NCI-H2081 treated with DMSO at 0.1 percent for 48 hours (cell line): ENCODE results near the gene GFAP.
"Not testable (repeated sequence)": the region's sequence is repeated elsewhere in the genome, so short reads cannot be mapped to it uniquely, and the experiment has no call there.

ENCODE experiments used
- DNase-seq: peaks from one replicate; lab custom pipeline; 2025; lab: John Stamatoyannopoulos, UW

Gene GFAP

DNA sequence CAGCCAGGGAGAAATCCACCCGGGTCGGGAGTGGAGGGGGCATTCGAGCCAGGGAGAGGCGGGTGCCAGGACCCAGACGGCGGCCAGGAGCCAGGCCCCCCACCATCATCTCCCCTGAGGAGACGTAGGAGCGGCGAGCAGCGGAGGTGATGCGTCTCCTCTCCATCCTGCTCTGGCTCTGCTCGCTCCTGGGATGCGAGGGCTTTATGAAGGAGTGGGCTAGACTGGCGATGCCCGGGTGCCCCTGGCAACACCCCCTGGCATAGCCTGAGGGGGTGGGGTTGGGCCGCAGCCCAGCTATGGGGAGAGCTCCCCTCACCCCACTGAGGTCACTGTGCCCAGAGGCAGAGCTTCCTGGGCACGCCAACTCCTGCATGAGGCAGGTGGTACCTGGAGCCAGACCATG is at the start of gene GFAP:
GFAP (minus strand) TSS at position 180 of the 406 bp plus-strand sequence; CDS start at position 166, 14 bp downstream.
- DNase-seq: no peak

- DNase-seq: no peak
Measured at GRCh38 chr17:44961921-44962350, 46.6 kb upstream of the GFAP start.

- no peak for DNase-seq
Measured at GRCh38 chr17:44960691-44961090, 45.4 kb upstream of the GFAP start.

DNA sequence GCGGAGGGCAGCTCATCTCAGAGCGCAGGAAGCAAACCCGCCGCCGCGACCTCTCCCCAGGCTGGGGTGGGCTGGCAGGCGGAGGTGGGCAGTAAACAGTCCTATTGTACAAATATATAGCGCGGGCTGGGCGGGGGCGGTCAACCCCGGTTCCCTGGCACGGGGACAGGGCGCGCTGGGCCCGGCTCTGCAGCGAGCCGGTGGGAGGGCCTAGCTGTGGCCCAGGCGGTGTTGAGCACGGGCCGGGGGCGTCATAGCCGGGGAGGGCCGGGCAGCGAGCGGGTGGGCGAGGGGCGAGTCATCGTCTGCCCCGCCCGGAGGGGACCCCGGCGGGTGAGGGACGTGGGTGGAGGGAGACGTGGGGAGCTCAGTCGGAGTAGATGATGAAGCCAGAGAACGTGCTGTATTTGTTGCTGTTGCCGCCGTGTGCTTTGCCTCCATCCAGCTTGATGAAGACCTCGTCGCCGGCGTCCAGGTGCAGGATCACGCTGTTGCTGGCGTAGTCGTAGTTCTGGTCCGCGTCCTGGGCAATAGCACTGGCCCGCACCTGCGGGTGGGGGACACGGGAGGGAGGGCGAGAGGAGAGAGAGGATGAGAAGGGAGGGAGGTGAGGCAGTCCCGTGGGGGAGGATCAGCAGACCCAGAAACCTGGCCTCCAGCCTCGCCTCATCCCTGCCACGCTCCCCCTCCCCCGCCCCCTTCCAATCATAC is 44.7 kb upstream of the GFAP start:
- DNase-seq: no peak

- no peak for DNase-seq
Measured at GRCh38 chr17:44956998-44957981, 42.0 kb upstream of the GFAP start.

DNA sequence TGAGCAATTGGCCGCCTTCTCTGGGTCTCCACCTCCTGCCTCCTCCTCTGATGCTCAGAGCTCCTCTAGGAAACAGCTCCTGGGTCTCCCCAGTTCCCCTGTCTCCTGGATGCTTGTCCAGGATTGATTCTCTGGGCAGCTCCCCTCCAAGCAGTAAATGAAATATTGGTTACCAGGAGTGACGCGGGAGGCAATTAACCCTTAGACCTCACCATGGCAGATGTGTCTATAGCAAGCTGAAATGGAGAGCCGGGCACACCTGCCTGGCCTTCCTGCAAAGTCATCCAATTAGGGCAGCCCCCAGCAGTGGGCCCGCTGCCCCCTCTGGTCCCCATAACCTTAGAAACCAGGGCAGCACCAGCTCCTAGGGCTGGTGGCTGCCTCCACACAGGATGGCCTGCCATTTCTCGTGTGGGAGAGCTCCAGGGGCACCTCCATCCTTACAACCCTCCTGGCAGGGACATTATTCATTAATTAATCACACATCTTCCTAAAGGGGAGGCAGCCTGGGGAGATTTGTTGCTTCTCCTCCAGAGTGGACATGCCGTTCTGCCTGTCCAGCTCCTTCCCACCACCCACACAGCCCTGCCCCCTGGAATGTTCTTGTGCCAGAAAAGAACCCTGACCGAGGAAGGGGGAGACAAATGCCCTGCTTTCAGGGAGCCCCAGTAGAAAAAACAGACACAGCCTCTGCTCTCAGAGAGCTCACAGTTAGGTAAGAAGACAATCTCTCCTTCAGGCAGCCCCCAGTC is 40.5 kb upstream of the GFAP start:
- DNase-seq: no peak

GRCh38 chr17:44952946-44953475 is 37.7 kb upstream of the GFAP start:
- DNase-seq: no peak

- DNase-seq: no peak
Measured at GRCh38 chr17:44948315-44948795, 33.1 kb upstream of the GFAP start.

DNA sequence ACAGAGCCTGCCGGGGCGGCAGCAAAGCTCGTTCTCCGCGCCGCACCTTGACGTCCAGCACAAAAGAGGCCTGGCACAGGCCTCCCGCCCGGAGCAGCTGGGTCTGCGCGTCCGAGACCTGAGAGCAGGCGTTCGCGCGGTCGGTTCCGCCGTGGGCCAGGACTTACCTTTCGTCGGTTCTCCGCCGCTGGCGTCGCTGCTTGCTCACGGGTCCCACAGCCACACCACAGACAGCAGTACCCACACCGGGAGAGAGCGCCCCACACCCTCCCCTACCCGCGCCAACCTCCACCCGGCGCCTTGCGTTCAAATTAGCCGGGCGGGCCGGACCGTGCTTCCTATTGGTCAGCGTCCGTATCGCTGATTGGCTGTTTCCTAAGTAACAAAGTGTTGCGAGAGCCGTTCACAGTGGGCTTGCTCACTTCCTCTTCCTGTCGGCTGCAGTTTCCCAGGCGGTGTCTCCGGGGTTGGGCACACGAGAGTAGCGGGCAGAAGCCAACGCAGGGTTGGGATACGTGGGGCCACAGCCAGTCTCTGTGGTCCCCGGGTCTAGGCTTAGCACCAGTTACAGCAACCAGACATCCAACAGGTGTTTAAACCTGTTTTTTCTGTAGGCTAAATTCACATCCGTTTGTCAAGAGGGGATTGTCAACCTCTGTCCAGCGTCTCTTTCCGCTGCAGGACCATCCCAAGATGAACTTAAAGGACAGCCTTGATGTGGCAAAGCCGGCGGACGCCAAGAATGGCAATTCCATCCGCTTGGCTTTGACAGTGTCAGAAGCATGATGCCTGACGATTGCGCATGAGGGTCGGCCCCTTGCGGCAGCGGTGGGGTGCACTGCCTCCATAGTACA is 32.4 kb upstream of the GFAP start, which contains the start of gene KIF18B:
KIF18B (minus strand) TSS at position 313 of the 854 bp plus-strand sequence. CDS start 11,429 bp downstream, outside the sequence.
- peak; percentile 88 for DNase-seq

DNA sequence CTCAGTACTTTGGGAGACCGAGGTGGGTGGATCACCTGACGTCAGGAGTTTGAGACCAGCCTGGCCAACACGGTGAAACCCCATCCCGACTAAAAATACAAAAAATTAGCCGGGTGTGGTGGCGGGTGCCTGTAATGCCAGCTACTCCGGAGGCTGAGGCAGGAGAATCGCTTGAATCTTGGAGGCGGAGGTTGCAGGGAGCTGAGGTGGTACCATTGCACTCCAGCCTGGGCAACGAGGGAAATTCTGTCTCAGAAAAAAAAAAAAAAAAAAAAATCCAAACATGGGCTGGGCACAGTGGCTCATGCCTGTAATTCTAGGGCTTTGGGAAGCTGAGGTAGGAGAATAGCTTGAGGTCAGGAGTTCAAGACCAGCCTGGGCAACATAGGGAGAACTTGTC is 30.4 kb upstream of the GFAP start:
- not testable (repeated sequence) for DNase-seq

DNA sequence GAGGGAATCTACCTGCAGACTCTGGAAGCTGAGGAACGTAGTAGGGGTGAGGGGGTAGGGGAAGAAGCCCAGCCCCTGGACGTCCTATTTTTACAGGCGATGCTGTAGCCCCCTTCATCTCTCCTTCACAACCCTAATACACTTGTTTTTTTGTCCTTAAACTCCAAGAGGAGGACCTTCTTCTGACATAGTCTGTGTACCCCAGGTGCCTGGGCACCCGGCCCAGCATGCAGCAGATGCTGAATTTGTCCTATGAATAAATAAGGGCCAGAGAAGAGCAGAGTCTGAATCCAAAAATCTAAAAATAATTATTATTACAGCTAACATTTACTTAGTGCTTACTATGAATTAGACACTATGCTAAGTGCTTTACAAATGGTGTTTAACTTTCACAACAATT is 27.2 kb upstream of the GFAP start:
- no peak for DNase-seq

DNA sequence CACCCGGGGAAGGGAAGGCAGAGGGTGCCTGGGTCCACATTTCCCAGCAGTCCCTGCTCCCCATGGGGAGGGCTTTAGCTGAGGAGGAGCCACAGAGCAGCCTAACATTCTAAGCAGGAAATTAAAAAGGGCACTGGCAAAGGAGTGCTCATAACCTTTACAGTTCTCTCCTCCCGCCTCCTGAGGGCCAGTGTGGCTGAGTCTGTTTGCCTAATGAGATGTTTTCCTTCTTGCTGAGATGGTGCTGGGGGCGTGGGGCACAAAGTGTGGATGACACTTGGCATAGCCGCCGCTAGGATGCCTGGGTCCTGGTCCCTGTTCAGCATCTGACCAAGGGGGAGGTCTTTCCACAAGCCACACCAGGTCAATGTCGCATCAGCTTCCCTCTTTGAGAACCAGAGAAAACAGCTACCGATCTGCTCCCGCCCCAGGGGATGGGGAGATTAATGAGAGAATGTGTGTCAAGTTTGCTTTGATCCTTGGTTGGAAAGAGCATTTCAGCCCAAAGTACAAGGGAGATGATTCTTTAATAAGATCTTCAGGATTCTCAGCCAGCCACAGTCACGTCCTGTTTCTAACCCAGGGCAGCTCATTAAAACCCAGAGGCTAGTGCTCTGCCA is 26.5 kb upstream of the GFAP start:
- DNase-seq: no peak

- no peak for DNase-seq
Measured at GRCh38 chr17:44940768-44941167, 25.5 kb upstream of the GFAP start.

GRCh38 chr17:44940317-44940716 is 25.0 kb upstream of the GFAP start:
- no peak for DNase-seq

- DNase-seq: no peak
Measured at GRCh38 chr17:44935116-44935515, 19.8 kb upstream of the GFAP start.

DNA sequence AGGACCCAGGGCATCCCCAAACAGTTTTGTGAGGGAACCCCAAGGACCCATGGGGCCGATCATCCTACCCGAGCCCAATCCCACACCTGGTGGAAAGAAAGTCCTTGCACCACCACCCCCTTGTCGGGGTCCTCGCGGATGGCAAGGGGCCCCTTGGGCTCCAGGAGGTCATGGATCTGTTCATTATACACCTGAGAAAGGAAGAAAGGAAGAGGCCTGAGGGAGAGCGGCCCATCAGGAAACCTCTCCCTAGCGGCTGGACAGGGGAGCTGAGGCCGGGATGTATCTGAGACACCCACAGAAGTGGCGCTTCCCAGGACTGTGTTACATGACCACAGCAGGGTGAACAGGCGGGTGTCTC is 19.4 kb upstream of the GFAP start:
- DNase-seq: no peak

GRCh38 chr17:44933824-44934744 is 18.8 kb upstream of the GFAP start:
- no peak for DNase-seq

DNA sequence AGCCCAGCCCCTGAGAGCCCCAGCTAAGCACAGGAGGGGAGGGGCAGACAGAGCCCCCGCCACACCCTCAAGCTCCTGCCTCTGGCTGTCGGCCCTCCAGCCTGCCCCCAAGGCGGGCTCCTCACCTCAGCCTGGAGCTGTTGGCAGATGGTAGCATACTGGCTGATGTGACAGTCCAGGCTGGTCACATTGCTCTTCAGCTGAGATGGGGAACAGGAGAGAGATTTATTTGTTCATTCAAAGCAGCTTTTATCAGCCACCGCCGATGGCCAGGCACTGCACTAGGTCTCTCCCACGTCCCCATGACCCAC is 17.4 kb upstream of the GFAP start:
- DNase-seq: no peak

DNA sequence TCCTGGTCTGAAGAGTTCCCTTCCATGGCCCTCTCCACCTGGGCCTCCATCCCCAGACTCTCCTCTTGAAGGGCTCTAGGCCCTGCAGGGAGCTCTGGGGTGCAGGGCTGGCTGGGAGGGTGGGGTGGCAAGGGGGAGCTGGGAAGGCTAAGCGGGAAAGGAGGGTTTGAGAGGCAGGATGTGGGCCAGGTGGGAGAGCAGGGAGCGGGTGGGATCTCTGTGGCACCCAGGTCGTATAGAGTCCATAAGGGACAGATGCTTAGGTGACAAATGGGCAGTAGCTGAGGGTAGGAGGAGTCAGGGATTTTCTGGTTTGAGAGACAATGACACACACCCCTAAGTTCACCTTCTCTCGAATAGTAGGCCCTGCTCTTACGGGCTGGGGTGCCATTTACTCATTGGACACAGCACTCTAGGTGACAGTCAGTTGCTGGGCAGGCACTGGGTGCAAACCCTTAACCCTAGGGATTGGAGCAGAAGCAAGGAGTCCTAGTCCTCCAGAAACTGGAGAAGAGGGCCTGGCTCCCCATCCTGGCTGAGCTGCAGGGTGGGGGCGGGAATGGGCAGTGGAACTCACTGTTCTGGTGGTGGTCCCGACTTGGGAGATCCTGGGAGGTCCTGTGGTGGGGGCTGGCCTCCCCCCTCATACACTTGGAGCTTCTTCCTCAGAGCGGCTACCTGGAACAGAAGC is 16.9 kb upstream of the GFAP start:
- DNase-seq: no peak
